HepG2 (cell line): ENCODE measurements around the gene ARL15. TPM values are rescaled to one million over a fixed set of nuclear protein-coding genes. Genes with fewer than 3 reads are reported as not detected.

Experiments
- ATAC-seq: fragments of 200-7000 bp; cut with Tn5 transposase; 3 replicates; pipeline ENCODE4 v1.9.1; 2020; ENCODE audit warnings: mild to moderate bottlenecking, moderate library complexity
- BruUV-seq: library from RNA; stranded (reverse); fragments of 400-500 nt; replicated peaks from 2 replicates; lab custom pipeline; 2021; lab: Mats Ljungman, UMichigan
- CTCF ChIA-PET: fragments of 300-600 bp; formaldehyde crosslinking; extraction: SDS; loops from one replicate; lab custom pipeline; 2021; ENCODE audit warnings: low total read pairs, inconsistent platforms, low intra/inter-chr PET ratio; lab: Yijun Ruan, JAX
- POLR2A ChIA-PET: fragments of 350-600 bp; sonication (Branson Sonifier 250); formaldehyde crosslinking; loops from one replicate; lab custom pipeline; 2020; ENCODE audit warnings: antibody characterized with exemption, inconsistent platforms; lab: Yijun Ruan, JAX
- DNase-seq: peaks from one replicate; pipeline ENCODE4 v3.0.0-alpha.2; 2015; ENCODE audit warnings: low spot score
- FAIRE-seq: peaks from 3 replicates; lab custom pipeline; 2011; peaks lifted over from hg19 to GRCh38; lab: Jason Lieb, UNC
- H2AFZ ChIP-seq: one replicate; pipeline ENCODE4 v1.6.1; 2011; ENCODE audit warnings: low read length, inconsistent platforms
- H3K27ac ChIP-seq: fragments of 300-600 bp; 3 replicates; pipeline ENCODE4 v1.8.0; 2011; ENCODE audit warnings: mixed run types, mild to moderate bottlenecking, mixed read lengths, low read length, inconsistent platforms; ENCODE audit not compliant: insufficient read depth; ENCODE audit errors: extremely low read length
- H3K27me3 ChIP-seq, 2 experiments: fragments of 200-600 bp in 1 of 2; 2 replicates in 1 of 2; 3 replicates in 1 of 2; pipeline versions ENCODE4 v1.6.0 to v1.8.0; 2011; ENCODE audit warnings: low read length in 2 of 2, mild to moderate bottlenecking in 2 of 2, moderate library complexity in 2 of 2, inconsistent platforms in 1 of 2; ENCODE audit not compliant: insufficient read depth in 2 of 2, control insufficient read depth in 1 of 2
- H3K36me3 ChIP-seq, 2 experiments: fragments of 200-600 bp in 1 of 2; replicated peaks in 1 of 2; 2 replicates in 1 of 2; 3 replicates in 1 of 2; pipeline versions ENCODE4 v1.5.1 to v1.8.0; 2011; ENCODE audit warnings: low read length in 2 of 2, inconsistent platforms in 1 of 2; ENCODE audit not compliant: insufficient read depth in 2 of 2, control insufficient read depth in 1 of 2
- H3K4me1 ChIP-seq: 2 replicates; pipeline ENCODE4 v1.5.1; 2012; ENCODE audit warnings: low read length, inconsistent platforms; ENCODE audit not compliant: insufficient read depth
- H3K4me2 ChIP-seq: 2 replicates; pipeline ENCODE4 v1.6.0; 2011; ENCODE audit warnings: low read depth, low read length, inconsistent platforms
- H3K4me3 ChIP-seq, 3 experiments: fragments of 200-600 bp in 1 of 3; sonication (generic), shearing (Covaris generic) in 1 of 3; replicated peaks in 1 of 3; 2 replicates each; pipeline ENCODE4 v1.5.1; 2011 to 2016; ENCODE audit warnings: low read length in 3 of 3, inconsistent platforms in 2 of 3, low read depth in 2 of 3, mild to moderate bottlenecking in 2 of 3, control low read depth in 1 of 3, mixed read lengths in 1 of 3; ENCODE audit not compliant: insufficient read depth in 1 of 3
- H3K79me2 ChIP-seq: one replicate; pipeline ENCODE4 v1.6.1; 2011; ENCODE audit warnings: low read length, inconsistent platforms; ENCODE audit not compliant: insufficient read depth
- H3K9ac ChIP-seq: 2 replicates; pipeline ENCODE4 v1.6.0; 2011; ENCODE audit warnings: mild to moderate bottlenecking, low read depth, low read length, inconsistent platforms; ENCODE audit not compliant: insufficient read depth
- H3K9me3 ChIP-seq: 2 replicates; pipeline ENCODE4 v1.5.1; 2012; ENCODE audit warnings: mild to moderate bottlenecking, low read length
- H4K20me1 ChIP-seq: 2 replicates; pipeline ENCODE4 v1.6.0; 2011; ENCODE audit warnings: inconsistent platforms, mild to moderate bottlenecking, low read length, moderate library complexity; ENCODE audit not compliant: insufficient read depth
- BCL6 ChIP-seq: IDR thresholded peaks from 2 replicates; pipeline ENCODE4 v1.6.1; 2016; ENCODE audit warnings: missing genetic modification reagents, missing compliant biosample characterization
- CTCF ChIP-seq: sonication (generic); formaldehyde crosslinking; IDR thresholded peaks from 2 replicates; pipeline ENCODE4 v1.5.0; 2020; ENCODE audit warnings: mild to moderate bottlenecking, missing genetic modification reagents, moderate library complexity
- IKZF4 ChIP-seq: sonication (generic); formaldehyde crosslinking; IDR thresholded peaks from 2 replicates; pipeline ENCODE4 v1.5.1; 2020; ENCODE audit warnings: borderline replicate concordance, mild to moderate bottlenecking, low read depth, missing genetic modification reagents; ENCODE audit errors: not compliant biosample characterization
- IRX3 ChIP-seq: sonication (generic); formaldehyde crosslinking; IDR thresholded peaks from 2 replicates; pipeline ENCODE4 v1.8.1; 2023; ENCODE audit warnings: mild to moderate bottlenecking, low read depth, missing genetic modification reagents, borderline replicate concordance
- KDM5B ChIP-seq: sonication (generic); formaldehyde crosslinking; IDR thresholded peaks from 2 replicates; pipeline ENCODE4 v1.4.0; 2020; ENCODE audit warnings: missing genetic modification reagents, mild to moderate bottlenecking, borderline replicate concordance
- MAFG ChIP-seq: sonication (generic); formaldehyde crosslinking; IDR thresholded peaks from 2 replicates; pipeline ENCODE4 v1.5.1; 2020; ENCODE audit warnings: mild to moderate bottlenecking, missing genetic modification reagents
- MBD4 ChIP-seq: IDR thresholded peaks from 2 replicates; pipeline ENCODE4 v1.6.1; 2012; ENCODE audit warnings: low read length, inconsistent platforms, borderline replicate concordance
- MIER3 ChIP-seq: IDR thresholded peaks from 2 replicates; pipeline ENCODE4 v1.6.1; 2016; ENCODE audit warnings: missing compliant biosample characterization, borderline replicate concordance
- NFIC ChIP-seq: IDR thresholded peaks from 2 replicates; pipeline ENCODE4 v1.6.1; 2012; ENCODE audit warnings: mild to moderate bottlenecking, low read length, inconsistent platforms
- SSRP1 ChIP-seq: IDR thresholded peaks from 2 replicates; pipeline ENCODE4 v1.6.1; 2016; ENCODE audit warnings: control low read depth
- TBP ChIP-seq: sonication (generic); formaldehyde crosslinking; IDR thresholded peaks from 2 replicates; pipeline ENCODE4 v1.5.0; 2020; ENCODE audit warnings: missing genetic modification reagents
- TOPORS ChIP-seq: sonication (generic); formaldehyde crosslinking; IDR thresholded peaks from 2 replicates; pipeline ENCODE4 v1.8.0; 2023; ENCODE audit warnings: mild to moderate bottlenecking, missing genetic modification reagents
- ZFP62 ChIP-seq: sonication (generic); formaldehyde crosslinking; IDR thresholded peaks from 2 replicates; pipeline ENCODE4 v1.4.0; 2020; ENCODE audit warnings: missing genetic modification reagents
- ZFYVE20 ChIP-seq: sonication (generic); formaldehyde crosslinking; IDR thresholded peaks from 2 replicates; pipeline ENCODE4 v1.8.0; 2023; ENCODE audit warnings: low read depth, mild to moderate bottlenecking, moderate library complexity, missing genetic modification reagents, borderline replicate concordance
- ZKSCAN8 ChIP-seq: IDR thresholded peaks from 2 replicates; pipeline ENCODE4 v1.6.1; 2016; ENCODE audit warnings: borderline replicate concordance, missing genetic modification reagents, missing compliant biosample characterization
- ZNF232 ChIP-seq: sonication (generic); formaldehyde crosslinking; IDR thresholded peaks from 2 replicates; pipeline ENCODE4 v1.4.0; 2020; ENCODE audit warnings: missing genetic modification reagents, borderline replicate concordance
- ZNF235 ChIP-seq: sonication (generic); formaldehyde crosslinking; IDR thresholded peaks from 2 replicates; pipeline ENCODE4 v1.8.1; 2023; ENCODE audit warnings: mild to moderate bottlenecking, missing genetic modification reagents, borderline replicate concordance
- ZNF598 ChIP-seq: sonication (generic); formaldehyde crosslinking; IDR thresholded peaks from 2 replicates; pipeline ENCODE4 v1.5.1; 2020; ENCODE audit warnings: mild to moderate bottlenecking, missing genetic modification reagents, borderline replicate concordance
- WGBS: methylation state at CpG from one replicate; pipeline ENCODE4 v1.1.6; 2017; ENCODE audit warnings: low lambda C conversion rate; 5-methylcytosine and 5-hydroxymethylcytosine counted together
- in situ Hi-C: cut with HindIII; loops from 2 replicates; pipeline ENCODE4 v1.10.0; 2017; ENCODE audit warnings: low pct_unique_long_range_greater_than_20kb; ENCODE audit not compliant: extremely low pct_ligation_motif_present
- intact Hi-C: fragments of 100-400 bp; cut with micrococcal nuclease; formaldehyde crosslinking; loops from one replicate; pipeline ENCODE4 v1.10.0; 2022; ENCODE audit not compliant: unreplicated experiment
- polyA plus RNA-seq, 8 experiments: library from polyadenylated mRNA; depleted of rRNA in 3 of 8; stranded (reverse) in 7 of 8; unstranded in 1 of 8; fragments of >200 nt; fragmentation: Illumina TruSeq in 4 of 8; extraction: Trizol in 4 of 8; gene quantifications; 2 replicates each; pipeline versions ENCODE4 v1.2.1 to v1.2.3, GENCODE V29; 2011 to 2016; ENCODE audit warnings: low read depth in 4 of 8, missing spikeins in 1 of 8, mixed read lengths in 1 of 8; ENCODE audit not compliant: insufficient read depth in 1 of 8
- total RNA-seq, 5 experiments: library from RNA; depleted of rRNA; stranded (reverse); fragments of >200 nt; fragmentation: Illumina TruSeq; extraction: Trizol; gene quantifications; 2 replicates each; pipeline ENCODE4 v1.2.3, GENCODE V29; 2016; ENCODE audit warnings: low read depth in 1 of 5

The ARL15 gene
- total and polyA plus RNA-seq, 2 of the 13 experiments (the other 11 are each of a cell fraction or from before 2014, with no cell fraction given) = 2.5 to 7.7 TPM

- H3K36me3 ChIP-seq = no peaks in the 10 kb centered on the region
- no peak overlapping the region for H2AFZ ChIP-seq
- no peak overlapping the region for H3K9ac ChIP-seq
- POLR2A ChIA-PET = no interaction called here
- FAIRE-seq = no peak
- H3K4me1 ChIP-seq = no peaks in the 10 kb centered on the region
- H4K20me1 ChIP-seq = no peaks in the 10 kb centered on the region
- H3K9me3 ChIP-seq = no peaks in the 10 kb centered on the region
- no peak for ATAC-seq
- in situ Hi-C loops (no loop called here), intact Hi-C loops (no loop called here)
- no peaks in the 10 kb centered on the region for H3K27me3 ChIP-seq
- DNase-seq = no peak
- H3K27ac ChIP-seq = no peak overlapping the region
- TF ChIP-seq MAFG (CRISPR knock-in tag) (no peak), ZKSCAN8 (CRISPR knock-in tag) (no peak), SSRP1 (CRISPR knock-in tag) (no peak), ZNF232 (CRISPR knock-in tag) (no peak), ZFYVE20 (CRISPR knock-in tag) (no peak), KDM5B (CRISPR knock-in tag) (no peak), MIER3 (CRISPR knock-in tag) (no peak), ZFP62 (CRISPR knock-in tag) (no peak), BCL6 (CRISPR knock-in tag) (no peak)
- H3K4me2 ChIP-seq = no peak overlapping the region
- no peaks in the 10 kb centered on the region for H3K79me2 ChIP-seq
- CTCF ChIA-PET = no interaction called here
- BruUV-seq = no TSS peak
- 55% methylated on average over 5 of the region's 5 CpGs for WGBS
- H3K4me3 ChIP-seq = no peak overlapping the region
Observed at GRCh38 chr5:54247226-54247625, 63.1 kb downstream of the ARL15 start.

- no peak overlapping the region for H3K27ac ChIP-seq
- DNase-seq (peak; percentile 31), FAIRE-seq (no peak), ATAC-seq (peak; percentile 65)
- H3K4me2 ChIP-seq = no peak overlapping the region
- no TSS peak for BruUV-seq
- in situ Hi-C loops (no loop called here), intact Hi-C loops (loop anchor here (1.0 kb wide), 2 partner anchors 176 to 246 kb away; no protein-coding TSS in a partner anchor)
- whole genome bisulfite sequencing = 21% methylated on average over 4 of the region's 4 CpGs
- H3K79me2 ChIP-seq = no peaks in the 10 kb centered on the region
- no peaks in the 10 kb centered on the region for H4K20me1 ChIP-seq
- POLR2A ChIA-PET = no interaction called here
- H3K9me3 ChIP-seq = no peaks in the 10 kb centered on the region
- no peak overlapping the region for H3K9ac ChIP-seq
- no peak overlapping the region for H3K4me3 ChIP-seq
- H3K36me3 ChIP-seq = no peaks in the 10 kb centered on the region
- no peaks in the 10 kb centered on the region for H3K27me3 ChIP-seq
- H2AFZ ChIP-seq = no peak overlapping the region
- no peaks in the 10 kb centered on the region for H3K4me1 ChIP-seq
- CTCF ChIA-PET = interaction anchor here (2.1 to 3.0 kb wide), 2 partner anchors 176 to 246 kb away, joined by 13 to 33 read pairs; no protein-coding TSS in a partner anchor
- TF ChIP-seq NFIC = no peak
- TF ChIP-seq ZNF235 (CRISPR knock-in tag) = no peak
- no peak for TF ChIP-seq IKZF4 (CRISPR knock-in tag)
- TF ChIP-seq MBD4 = no peak
- TF ChIP-seq TOPORS (CRISPR knock-in tag) = no peak
- no peak for TF ChIP-seq IRX3 (CRISPR knock-in tag)
- TF ChIP-seq TBP (CRISPR knock-in tag) = no peak
- peak; percentile 65 for TF ChIP-seq CTCF (CRISPR knock-in tag)
- TF ChIP-seq ZNF598 (CRISPR knock-in tag) = no peak
Observed at GRCh38 chr5:54243483-54244080, 66.8 kb downstream of the ARL15 start.
